Stimulated activated CD4-positive, alpha-beta T cell treated with anti-CD3 and anti-CD28 coated beads, TNF-alpha, amount 100 ng/mL, for 1 hour (primary cell): ENCODE measurements around the gene PIEZO2.

Experiments
- DNase-seq, 3 donors: peaks; one replicate each; pipeline ENCODE4 v3.0.0-alpha.2; 2020; ENCODE audit warnings: low read depth in 3 of 3, low spot score in 1 of 3

PIEZO2 gene

GRCh38 chr18:10899481-10899880 is 249.9 kb downstream of the PIEZO2 start:
- no peak for DNase-seq

- DNase-seq: no peak
These were observed 250.9 kb downstream of the PIEZO2 start for GRCh38 chr18:10898417-10898974.

GRCh38 chr18:10896851-10897250 is 252.5 kb downstream of the PIEZO2 start:
- no peak for DNase-seq

GRCh38 chr18:10895976-10896375 is 253.4 kb downstream of the PIEZO2 start:
- no peak for DNase-seq

- DNase-seq: no peak
These were observed 254.9 kb downstream of the PIEZO2 start for GRCh38 chr18:10894501-10894900.

GRCh38 chr18:10893761-10894160 is 255.6 kb downstream of the PIEZO2 start:
- DNase-seq: no peak

GRCh38 chr18:10893196-10893595 is 256.2 kb downstream of the PIEZO2 start:
- DNase-seq: no peak

GRCh38 chr18:10892786-10893185 is 256.6 kb downstream of the PIEZO2 start:
- DNase-seq: no peak

- no peak for DNase-seq
These were observed 259.3 kb downstream of the PIEZO2 start for GRCh38 chr18:10890022-10890421.

GRCh38 chr18:10878703-10879102 is 270.7 kb downstream of the PIEZO2 start:
- no peak for DNase-seq

GRCh38 chr18:10877987-10878386 is 271.4 kb downstream of the PIEZO2 start:
- DNase-seq: no peak

GRCh38 chr18:10875811-10876210 is 273.6 kb downstream of the PIEZO2 start:
- no peak for DNase-seq

- no peak for DNase-seq
These were observed 277.1 kb downstream of the PIEZO2 start for GRCh38 chr18:10872304-10872703.

GRCh38 chr18:10864722-10865121 is 284.6 kb downstream of the PIEZO2 start:
- no peak for DNase-seq

- DNase-seq: no peak
These were observed 286.3 kb downstream of the PIEZO2 start for GRCh38 chr18:10863026-10863425.

GRCh38 chr18:10860928-10861327 is 288.4 kb downstream of the PIEZO2 start:
- no peak for DNase-seq

- DNase-seq: no peak
These were observed 289.0 kb downstream of the PIEZO2 start for GRCh38 chr18:10860382-10860781.

- DNase-seq: no peak
These were observed 290.9 kb downstream of the PIEZO2 start for GRCh38 chr18:10858477-10858876.

- DNase-seq: no peak
These were observed 293.2 kb downstream of the PIEZO2 start for GRCh38 chr18:10856132-10856531.

- no peak for DNase-seq
These were observed 296.7 kb downstream of the PIEZO2 start for GRCh38 chr18:10852385-10853303.

- no peak for DNase-seq
These were observed 297.5 kb downstream of the PIEZO2 start for GRCh38 chr18:10851824-10852319.

GRCh38 chr18:10850840-10851239 is 298.5 kb downstream of the PIEZO2 start:
- DNase-seq: no peak
